ENCODE results near the gene MPZL3.

Gene MPZL3

GRCh38 chr11:118263695-118264568, 11.8 kb upstream of the MPZL3 start, which contains the start of gene MPZL2:
TSS of gene MPZL2 (minus strand) at chr11:118264297. CDS start at chr11:118264153, 144 bp downstream.
- DNase-seq, result no peak

GRCh38 chr11:118263112-118263511, 10.9 kb upstream of the MPZL3 start:
- DNase-seq, result no peak

GRCh38 chr11:118260353-118260752, 8.2 kb upstream of the MPZL3 start:
- DNase-seq, result no peak

GRCh38 chr11:118259138-118259537, 7.0 kb upstream of the MPZL3 start:
- no peak for DNase-seq

- no peak for DNase-seq
Observed at GRCh38 chr11:118258410-118258809, 6.2 kb upstream of the MPZL3 start.

GRCh38 chr11:118252688-118253087, 523 bp upstream of the MPZL3 start:
- no peak for DNase-seq

- no peak for DNase-seq
Observed at GRCh38 chr11:118247041-118247440, 5.1 kb downstream of the MPZL3 start.

GRCh38 chr11:118245936-118246562, 6.1 kb downstream of the MPZL3 start:
- no peak for DNase-seq

- no peak for DNase-seq
Observed at GRCh38 chr11:118243993-118244762, 8.0 kb downstream of the MPZL3 start.

- DNase-seq, result no peak
Observed at GRCh38 chr11:118243161-118243560, 9.0 kb downstream of the MPZL3 start.

GRCh38 chr11:118241764-118242098, 10.4 kb downstream of the MPZL3 start:
- DNase-seq, result no peak

GRCh38 chr11:118240999-118241763, 11.0 kb downstream of the MPZL3 start:
- DNase-seq, result no peak

GRCh38 chr11:118239509-118240205, 12.5 kb downstream of the MPZL3 start:
- no peak for DNase-seq

- no peak for DNase-seq
Observed at GRCh38 chr11:118238929-118239328, 13.2 kb downstream of the MPZL3 start.

GRCh38 chr11:118238421-118238820, 13.7 kb downstream of the MPZL3 start:
- DNase-seq, result no peak

- no peak for DNase-seq
Observed at GRCh38 chr11:118236170-118236569, 16.0 kb downstream of the MPZL3 start.

- no peak for DNase-seq
Observed at GRCh38 chr11:118234833-118235232, 17.3 kb downstream of the MPZL3 start.

GRCh38 chr11:118233850-118234249, 18.3 kb downstream of the MPZL3 start:
- no peak for DNase-seq

GRCh38 chr11:118233377-118233776, 18.8 kb downstream of the MPZL3 start:
- no peak for DNase-seq

GRCh38 chr11:118232659-118233058, 19.5 kb downstream of the MPZL3 start:
- DNase-seq, result no peak

- DNase-seq, result no peak
Observed at GRCh38 chr11:118231461-118231860, 20.7 kb downstream of the MPZL3 start.

- DNase-seq, result no peak
Observed at GRCh38 chr11:118230088-118230487, 22.1 kb downstream of the MPZL3 start.
